ENCODE data around the gene FNBP1L.
"Not testable (repeated sequence)": the region's sequence is repeated elsewhere in the genome, so short reads cannot be mapped to it uniquely, and the experiment has no call there.

The FNBP1L gene

GRCh38 chr1:93575621-93576284 lies 127.8 kb downstream of the FNBP1L start:
- peak; percentile 41 for DNase-seq

GRCh38 chr1:93576346-93576745 lies 128.4 kb downstream of the FNBP1L start:
- DNase-seq: peak; percentile 48

- no peak for DNase-seq
These were observed 128.8 kb downstream of the FNBP1L start for GRCh38 chr1:93576746-93577145.

- no peak for DNase-seq
These were observed 129.9 kb downstream of the FNBP1L start for GRCh38 chr1:93577536-93578432.

- no peak for DNase-seq
These were observed 130.5 kb downstream of the FNBP1L start for GRCh38 chr1:93578433-93578830.

GRCh38 chr1:93578911-93579825 lies 131.2 kb downstream of the FNBP1L start:
- no peak for DNase-seq

GRCh38 chr1:93579891-93580290 lies 132.0 kb downstream of the FNBP1L start:
- DNase-seq: no peak

GRCh38 chr1:93581917-93582850 lies 134.3 kb downstream of the FNBP1L start:
- peak; percentile 54 for DNase-seq

- DNase-seq: no peak
These were observed 136.5 kb downstream of the FNBP1L start for GRCh38 chr1:93584261-93585003.

- DNase-seq: no peak
These were observed 137.4 kb downstream of the FNBP1L start for GRCh38 chr1:93585059-93585966.

GRCh38 chr1:93587354-93587753 lies 139.4 kb downstream of the FNBP1L start:
- no peak for DNase-seq

GRCh38 chr1:93588206-93588605 lies 140.3 kb downstream of the FNBP1L start:
- no peak for DNase-seq

- DNase-seq: no peak
These were observed 141.0 kb downstream of the FNBP1L start for GRCh38 chr1:93588955-93589354.

GRCh38 chr1:93591291-93591675 lies 143.4 kb downstream of the FNBP1L start:
- DNase-seq: not testable (repeated sequence)

GRCh38 chr1:93591676-93592550 lies 144.0 kb downstream of the FNBP1L start:
- peak; percentile 85 for DNase-seq

GRCh38 chr1:93592551-93592949 lies 144.6 kb downstream of the FNBP1L start:
- DNase-seq: no peak

- DNase-seq: no peak
These were observed 146.1 kb downstream of the FNBP1L start for GRCh38 chr1:93593854-93594602.

GRCh38 chr1:93594603-93594880 lies 146.6 kb downstream of the FNBP1L start:
- no peak for DNase-seq

- no peak for DNase-seq
These were observed 147.3 kb downstream of the FNBP1L start for GRCh38 chr1:93595266-93595665.

Data from NCI-H2171 treated with DMSO at 0.1 percent for 48 hours (cell line).